Tibial nerve (tissue), 4 donors: ENCODE measurements around the gene MAPT. TPM values are rescaled to one million over a fixed set of nuclear protein-coding genes. Genes with fewer than 3 reads are reported as not detected.
"Not testable (repeated sequence)": the region's sequence is repeated elsewhere in the genome, so short reads cannot be mapped to it uniquely, and the experiment has no call there.

Source experiments
- DNase-seq, 2 donors: peaks; one replicate each; pipeline ENCODE4 v3.0.0-alpha.2; 2019; ENCODE audit warnings: low spot score in 2 of 2
- H3K27ac ChIP-seq, 4 donors: fragments of 200-600 bp; sonication (generic) in 3 of 4; one replicate each; pipeline ENCODE4 v1.5.1; 2017 to 2019; ENCODE audit warnings: mild to moderate bottlenecking in 1 of 4
- H3K27me3 ChIP-seq, 2 donors: fragments of 200-600 bp; sonication (generic) in 1 of 2; one replicate each; pipeline versions ENCODE4 v1.5.1 to v1.6.0; 2017 to 2019
- H3K36me3 ChIP-seq, 3 donors: fragments of 200-600 bp; sonication (generic); one replicate each; pipeline ENCODE4 v1.5.1; 2018 to 2019
- H3K4me1 ChIP-seq, 4 donors: fragments of 200-600 bp; sonication (generic) in 3 of 4; one replicate each; pipeline ENCODE4 v1.5.1; 2017 to 2019
- H3K4me3 ChIP-seq, 4 donors: fragments of 200-600 bp; sonication (generic) in 3 of 4; one replicate each; pipeline ENCODE4 v1.5.1; 2017 to 2019; ENCODE audit warnings: mild to moderate bottlenecking in 1 of 4, moderate library complexity in 1 of 4
- H3K9me3 ChIP-seq, 4 donors: fragments of 200-600 bp; sonication (generic) in 3 of 4; one replicate each; pipeline ENCODE4 v1.5.1; 2017 to 2019
- CTCF ChIP-seq, 5 experiments: fragments of 200-600 bp in 3 of 5; fragments of 450-650 bp in 2 of 5; sonication (generic) in 3 of 5; IDR thresholded peaks; one replicate each; pipeline ENCODE4 v1.5.1; 2016 to 2019; ENCODE audit warnings: antibody characterized with exemption in 5 of 5, mild to moderate bottlenecking in 3 of 5, moderate library complexity in 2 of 5
- EP300 ChIP-seq, 2 donors: sonication (generic); formaldehyde crosslinking; IDR thresholded peaks; one replicate each; pipeline ENCODE4 v1.6.1; 2017; ENCODE audit warnings: antibody characterized with exemption in 2 of 2, mild to moderate bottlenecking in 1 of 2
- POLR2A ChIP-seq, 2 donors: fragments of 450-650 bp; IDR thresholded peaks; one replicate each; pipeline ENCODE4 v1.6.1; 2017; ENCODE audit warnings: antibody characterized with exemption in 2 of 2, mild to moderate bottlenecking in 2 of 2, moderate library complexity in 2 of 2
- WGBS, 2 donors: methylation state at CpG; one replicate each; pipeline ENCODE4 v1.1.5; 2018; 5-methylcytosine and 5-hydroxymethylcytosine counted together
- total RNA-seq, 4 donors: library from RNA; depleted of rRNA; stranded (reverse); fragments of >200 nt; gene quantifications; one replicate each; pipeline ENCODE4 v1.1.0, GENCODE V29; 2016

Gene MAPT
- total RNA-seq, 4 donors from 2014 or later: 2.5 to 3.1 (median 2.8) TPM

GRCh38 chr17:45861165-45861564, 33.2 kb upstream of the MAPT start:
- Histone ChIP-seq H3K27me3 (peaks cover 0 to 40% of the 10 kb centered on the region in 2 donors), H3K27ac (no peak overlapping the region), H3K4me3 (no peak overlapping the region), H3K4me1 (no peaks in the 10 kb centered on the region), H3K36me3 (no peaks in the 10 kb centered on the region), H3K9me3 (peaks cover 0 to 4% (median 0%) of the 10 kb centered on the region in 4 donors)
- 80 to 82% methylated on average over 7 of the region's 7 CpGs for WGBS, 2 donors
- DNase-seq: no peak
- TF ChIP-seq CTCF (IDR thresholded peaks at IDR 0.05) (no peak), EP300 (IDR thresholded peaks at IDR 0.05) (no peak), POLR2A (IDR thresholded peaks at IDR 0.05) (no peak)

GRCh38 chr17:45862127-45862526, 32.2 kb upstream of the MAPT start:
- 84 to 89% methylated on average over 9 of the region's 9 CpGs for WGBS, 2 donors
- H3K4me3 ChIP-seq, H3K36me3 ChIP-seq, H3K27ac ChIP-seq, H3K9me3 ChIP-seq, DNase-seq, H3K4me1 ChIP-seq: not testable (repeated sequence)
- H3K27me3 ChIP-seq: peaks cover 0 to 40% of the 10 kb centered on the region in 2 donors

GRCh38 chr17:45863857-45864654, 30.3 kb upstream of the MAPT start:
- no peak overlapping the region for H3K4me3 ChIP-seq
- no peaks in the 10 kb centered on the region for H3K4me1 ChIP-seq
- WGBS, 2 donors: 50 to 54% methylated on average over 6 of the region's 6 CpGs
- no peaks in the 10 kb centered on the region for H3K36me3 ChIP-seq
- DNase-seq: no peak
- peaks cover 0 to 4% (median 0%) of the 10 kb centered on the region in 4 donors for H3K9me3 ChIP-seq
- H3K27ac ChIP-seq: no peak overlapping the region
- no peak for TF ChIP-seq CTCF (IDR thresholded peaks at IDR 0.05)
- TF ChIP-seq EP300 (IDR thresholded peaks at IDR 0.05): no peak
- no peak for TF ChIP-seq POLR2A (IDR thresholded peaks at IDR 0.05)
- H3K27me3 ChIP-seq: peaks cover 0 to 31% of the 10 kb centered on the region in 2 donors

DNA sequence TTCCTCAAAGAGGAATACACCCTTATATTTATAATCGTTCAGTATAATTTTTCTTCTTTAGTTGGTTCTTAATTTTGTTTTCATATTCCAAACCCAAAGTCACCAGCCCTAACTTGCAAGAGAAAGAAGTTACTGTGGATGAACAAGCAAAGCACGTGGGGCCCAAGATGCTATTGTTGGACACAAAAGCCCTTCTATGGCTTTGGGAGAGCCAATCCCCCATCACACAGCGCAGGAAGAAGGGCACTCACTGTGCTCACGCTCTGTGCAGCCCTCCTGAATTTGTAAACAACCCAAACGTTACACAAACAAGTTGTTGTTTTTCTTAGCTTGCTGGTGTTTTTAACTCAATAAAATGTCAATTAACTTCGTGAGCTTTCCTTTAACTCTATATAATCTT, 27.2 kb upstream of the MAPT start:
- DNase-seq: no peak
- Histone ChIP-seq H3K4me1 (no peaks in the 10 kb centered on the region), H3K9me3 (peaks cover 0 to 1% (median 0%) of the 10 kb centered on the region in 4 donors), H3K27ac (no peak overlapping the region), H3K36me3 (no peaks in the 10 kb centered on the region), H3K27me3 (peaks cover 0 to 32% of the 10 kb centered on the region in 2 donors), H3K4me3 (no peak overlapping the region)
- TF ChIP-seq EP300 (IDR thresholded peaks at IDR 0.05) (no peak), POLR2A (IDR thresholded peaks at IDR 0.05) (no peak)
- WGBS, 2 donors: 47 to 48% methylated on average over 6 of the region's 6 CpGs

DNA sequence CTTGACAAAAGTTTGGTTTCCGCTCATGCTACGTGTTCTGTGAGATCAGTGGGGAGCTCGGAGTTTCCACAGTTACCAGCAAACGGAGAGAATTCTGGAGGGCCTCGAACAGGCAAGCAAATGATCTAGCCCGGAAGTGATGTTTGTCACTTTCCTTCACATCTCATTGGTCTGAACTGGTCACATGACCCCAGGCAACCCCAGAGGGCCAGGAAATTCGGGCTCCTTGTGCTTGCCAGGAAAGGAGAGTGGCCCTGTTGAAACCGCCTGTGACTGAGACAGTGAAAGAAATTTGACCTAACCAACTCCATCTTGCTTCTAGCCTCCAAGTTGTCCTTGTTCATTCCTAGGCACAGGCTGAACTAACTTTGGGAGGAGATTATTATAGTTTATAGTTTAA, 26.7 kb upstream of the MAPT start:
- Histone ChIP-seq H3K27ac (no peak overlapping the region), H3K9me3 (no peaks in the 10 kb centered on the region), H3K4me1 (no peaks in the 10 kb centered on the region), H3K27me3 (peaks cover 0 to 31% of the 10 kb centered on the region in 2 donors), H3K4me3 (no peak overlapping the region), H3K36me3 (no peaks in the 10 kb centered on the region)
- WGBS, 2 donors: 63 to 69% methylated on average over 8 of the region's 8 CpGs
- DNase-seq: no peak
- TF ChIP-seq EP300 (IDR thresholded peaks at IDR 0.05) (no peak), POLR2A (IDR thresholded peaks at IDR 0.05) (no peak), CTCF (IDR thresholded peaks at IDR 0.05) (no peak)

- 53 to 74% methylated on average over 5 of the region's 5 CpGs for WGBS, 2 donors
- Histone ChIP-seq H3K4me3 (no peak overlapping the region), H3K36me3 (no peaks in the 10 kb centered on the region), H3K4me1 (no peaks in the 10 kb centered on the region), H3K27ac (no peak overlapping the region), H3K9me3 (no peaks in the 10 kb centered on the region), H3K27me3 (peaks cover 0 to 26% of the 10 kb centered on the region in 2 donors)
- TF ChIP-seq POLR2A (IDR thresholded peaks at IDR 0.05): no peak
- no peak for TF ChIP-seq CTCF (IDR thresholded peaks at IDR 0.05)
- DNase-seq: no peak
Measured at GRCh38 chr17:45868276-45868675, 26.1 kb upstream of the MAPT start.
